AG04450 (cell line): ENCODE data around the gene ZNF711. TPM values are rescaled to one million over a fixed set of nuclear protein-coding genes. Genes with fewer than 3 reads are reported as not detected.

Experiments used
- CTCF ChIA-PET: fragments of 300-600, 350-600 bp; formaldehyde crosslinking; extraction: SDS; loops from one replicate; lab custom pipeline; 2022; ENCODE audit warnings: antibody characterized with exemption, inconsistent platforms; lab: Charles Lee
- POLR2A ChIA-PET: fragments of 350-600 bp; formaldehyde crosslinking; extraction: SDS; loops from one replicate; lab custom pipeline; 2021; ENCODE audit warnings: antibody characterized with exemption, inconsistent platforms; lab: Yijun Ruan, JAX
- DNase-seq: peaks from one replicate; pipeline ENCODE4 v3.0.0-alpha.2; 2011; ENCODE audit warnings: low read depth, low spot score
- H3K27ac ChIP-seq: one replicate; pipeline ENCODE4 v1.5.1; 2012; ENCODE audit warnings: low read depth, low read length, control low read depth
- H3K27me3 ChIP-seq: one replicate; pipeline ENCODE4 v1.6.0; 2012; ENCODE audit warnings: low read length; ENCODE audit not compliant: control insufficient read depth, insufficient read depth
- H3K4me3 ChIP-seq: 2 replicates; pipeline ENCODE4 v1.5.1; 2011; ENCODE audit warnings: mild to moderate bottlenecking, low read depth, low read length, control low read depth
- H3K9me3 ChIP-seq: 2 replicates; pipeline ENCODE4 v1.5.1; 2012; ENCODE audit warnings: low read length; ENCODE audit not compliant: control insufficient read depth, insufficient read depth
- CTCF ChIP-seq: IDR thresholded peaks from 2 replicates; pipeline ENCODE4 v1.5.1; 2011; ENCODE audit warnings: low read depth, low read length, control low read depth, inconsistent platforms
- polyA minus RNA-seq: library from RNA; depleted of rRNA, polyadenylated mRNA; stranded (reverse); fragments of >200 nt; gene quantifications from 2 replicates; pipeline ENCODE4 v1.2.3, GENCODE V29; 2011; rRNA and poly(A)+ RNA removed
- polyA plus RNA-seq: library from polyadenylated mRNA; depleted of rRNA; stranded (reverse); fragments of >200 nt; gene quantifications from 2 replicates; pipeline ENCODE4 v1.2.3, GENCODE V29; 2011; rRNA removed

The ZNF711 gene
- 6.0 and 9.3 TPM in 2 replicates for polyA plus RNA-seq
- polyA minus RNA-seq = 1.9 and 5.0 TPM in 2 replicates

GRCh38 chrX:85243761-85244449 is at the start of gene ZNF711, which contains the start of gene SATL1:
Gene ZNF711 (plus strand): TSS chrX:85243991. CDS start chrX:85247573, 3,582 bp downstream.
Gene SATL1 (minus strand): TSS chrX:85243779. CDS start chrX:85108968, 134,811 bp downstream.
- ChIA-PET POLR2A (no interaction called here), CTCF (no interaction called here)
- H3K4me3 ChIP-seq = peak within 1 kb of the TSS; percentile 76
- TF ChIP-seq CTCF = no peak
- no peaks in the 10 kb centered on the region for H3K27me3 ChIP-seq
- H3K27ac ChIP-seq = no peak within 1 kb of the TSS
- no peaks in the 10 kb centered on the region; the same call in 1 of the 2 replicates for H3K9me3 ChIP-seq
- no peak for DNase-seq

- Histone ChIP-seq H3K27me3 (no peaks in the 10 kb centered on the region), H3K9me3 (no peaks in the 10 kb centered on the region), H3K27ac (no peak overlapping the region), H3K4me3 (no peak overlapping the region)
- no peak for TF ChIP-seq CTCF
- DNase-seq = no peak
- ChIA-PET POLR2A (no interaction called here), CTCF (no interaction called here)
These were observed 47.5 kb upstream of the ZNF711 start for GRCh38 chrX:85196319-85196718.

GRCh38 chrX:85203461-85203970 is 40.3 kb upstream of the ZNF711 start:
- no peak for DNase-seq

GRCh38 chrX:85213792-85214530 is 29.8 kb upstream of the ZNF711 start:
- H3K27me3 ChIP-seq = no peaks in the 10 kb centered on the region
- H3K4me3 ChIP-seq = no peak overlapping the region
- ChIA-PET POLR2A (no interaction called here), CTCF (no interaction called here)
- DNase-seq = no peak
- TF ChIP-seq CTCF = no peak
- H3K27ac ChIP-seq = no peak overlapping the region
- no peaks in the 10 kb centered on the region for H3K9me3 ChIP-seq

More at GRCh38 chrX:85203461-85203970, 40.3 kb upstream of the ZNF711 start:
- no peaks in the 10 kb centered on the region for H3K9me3 ChIP-seq
- H3K4me3 ChIP-seq = no peak overlapping the region
- ChIA-PET POLR2A (no interaction called here), CTCF (no interaction called here)
- no peak overlapping the region for H3K27ac ChIP-seq
- no peaks in the 10 kb centered on the region for H3K27me3 ChIP-seq
- TF ChIP-seq CTCF = no peak

- DNase-seq = no peak
- ChIA-PET POLR2A (no interaction called here), CTCF (no interaction called here)
- Histone ChIP-seq H3K27me3 (no peaks in the 10 kb centered on the region), H3K9me3 (no peaks in the 10 kb centered on the region), H3K27ac (no peak overlapping the region), H3K4me3 (no peak overlapping the region)
- no peak for TF ChIP-seq CTCF
These were observed 27.8 kb upstream of the ZNF711 start for GRCh38 chrX:85215946-85216345.
